Measurements from ENCODE around the gene CDK19.
A peak's percentile ranks its signal among the peaks of the same experiment; 100 is the strongest.
"Not testable (repeated sequence)": the region's sequence is repeated elsewhere in the genome, so short reads cannot be mapped to it uniquely, and the experiment has no call there.

The CDK19 gene

GRCh38 chr6:110618591-110619267, 196.5 kb downstream of the CDK19 start:
- DNase-seq = no peak

- DNase-seq = no peak
Measured at GRCh38 chr6:110617057-110617456, 198.2 kb downstream of the CDK19 start.

DNA sequence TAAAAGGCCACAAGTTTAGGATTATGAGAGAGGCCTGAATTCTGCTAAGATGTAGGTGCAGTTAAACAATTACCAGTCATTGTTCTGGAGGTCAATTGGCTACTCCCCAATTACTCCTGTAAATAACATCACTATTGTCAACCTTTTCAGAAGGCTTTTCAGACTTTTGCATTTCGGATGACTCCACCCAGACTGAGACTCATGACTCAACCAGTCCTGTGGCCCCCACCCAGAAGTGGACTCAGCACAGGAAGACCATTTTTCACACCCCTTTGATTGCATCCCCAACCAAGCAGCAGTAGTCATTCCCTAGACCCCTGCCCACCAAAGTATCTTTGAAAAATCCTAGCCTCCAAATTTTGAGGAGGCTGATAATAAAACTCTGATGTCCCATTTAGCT, 199.5 kb downstream of the CDK19 start:
- no peak for DNase-seq

- DNase-seq = no peak
Measured at GRCh38 chr6:110614586-110614985, 200.7 kb downstream of the CDK19 start.

GRCh38 chr6:110614106-110614505, 201.2 kb downstream of the CDK19 start:
- DNase-seq = no peak

- no peak for DNase-seq
Measured at GRCh38 chr6:110613356-110613755, 201.9 kb downstream of the CDK19 start.

GRCh38 chr6:110612298-110612697, 203.0 kb downstream of the CDK19 start:
- DNase-seq = no peak

GRCh38 chr6:110609101-110609500, 206.2 kb downstream of the CDK19 start:
- DNase-seq = no peak

GRCh38 chr6:110608151-110608550, 207.1 kb downstream of the CDK19 start:
- DNase-seq = no peak

- DNase-seq = no peak
Measured at GRCh38 chr6:110606151-110606550, 209.1 kb downstream of the CDK19 start.

GRCh38 chr6:110600640-110601039, 214.6 kb downstream of the CDK19 start:
- DNase-seq = not testable (repeated sequence)

DNA sequence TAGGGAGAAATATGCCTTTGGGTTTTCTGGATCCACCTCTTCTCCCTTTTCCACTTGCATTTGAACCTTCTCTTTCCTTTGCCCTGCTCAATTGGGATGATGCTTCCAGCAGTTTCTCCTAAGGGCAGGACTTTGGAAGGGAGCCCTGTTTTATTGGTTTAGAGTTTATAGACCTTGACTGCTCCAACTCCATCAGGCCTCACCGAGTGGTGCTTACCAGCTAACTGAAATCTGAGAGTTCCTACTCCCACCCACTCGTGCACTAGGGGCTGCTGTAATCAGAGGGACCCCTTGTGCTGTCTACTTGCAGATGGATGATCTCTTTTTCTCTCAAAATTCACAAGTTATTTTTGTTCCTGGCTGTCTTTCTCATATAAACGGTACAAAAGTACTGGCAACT, 217.5 kb downstream of the CDK19 start:
- DNase-seq = no peak

DNA sequence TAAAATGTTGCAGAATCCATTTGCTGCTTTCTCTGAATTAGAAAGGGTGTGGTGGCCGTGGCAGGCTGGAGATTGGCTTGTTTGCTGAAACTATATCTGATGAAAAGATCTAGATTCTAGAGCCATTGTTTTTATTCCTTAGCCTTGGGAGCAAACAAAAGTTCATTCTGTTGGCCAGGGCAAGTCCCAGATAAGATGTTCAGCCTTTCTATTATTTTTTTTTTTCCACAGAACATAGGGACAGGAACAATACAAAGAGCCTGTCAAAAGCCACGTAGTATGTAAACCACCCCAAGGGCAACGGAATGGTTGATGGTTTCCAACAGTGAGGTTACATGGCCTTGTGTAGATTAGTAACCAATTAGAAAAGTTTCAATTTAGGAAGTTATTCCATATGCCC, 218.9 kb downstream of the CDK19 start:
- DNase-seq = no peak

- no peak for DNase-seq
Measured at GRCh38 chr6:110595112-110595511, 220.2 kb downstream of the CDK19 start.

DNA sequence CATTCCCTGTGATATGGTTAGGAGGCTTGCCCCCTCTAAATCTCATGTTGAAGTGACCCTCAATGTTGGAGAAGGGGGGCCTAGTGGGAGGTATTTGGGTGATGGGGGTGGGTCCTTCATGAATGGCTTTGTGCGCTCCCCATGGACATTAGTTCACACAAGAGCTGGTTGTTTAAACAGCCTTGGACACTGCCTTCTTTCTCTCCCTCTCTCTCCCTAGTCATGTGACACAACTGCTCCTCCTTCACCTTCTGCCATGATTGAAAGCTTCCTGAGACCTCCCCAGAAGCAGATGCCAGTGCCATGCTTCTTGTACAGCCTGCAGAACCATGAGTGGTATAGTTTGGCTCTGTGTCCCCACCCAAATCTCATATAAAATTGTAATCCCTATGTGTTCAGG, 221.6 kb downstream of the CDK19 start:
- no peak for DNase-seq

DNA sequence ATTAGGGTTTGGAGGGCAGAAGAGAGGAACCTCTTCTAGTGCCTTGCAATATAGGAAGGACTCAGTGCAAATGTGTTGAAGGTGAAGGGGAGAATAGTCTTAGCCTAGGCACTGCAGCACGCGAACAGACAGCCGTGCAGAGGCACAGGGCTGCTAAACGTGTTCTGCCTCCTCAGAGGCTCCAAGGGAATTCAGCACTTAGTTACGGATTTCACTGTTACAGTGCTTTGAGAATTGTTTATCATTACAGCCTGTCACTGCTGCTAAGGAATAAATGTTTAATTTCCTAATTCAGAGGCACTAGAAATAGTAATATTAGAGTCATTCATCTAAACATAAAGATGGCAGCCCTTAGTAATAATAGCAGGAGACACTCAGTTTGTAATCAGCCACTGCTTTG, 222.5 kb downstream of the CDK19 start:
- DNase-seq = no peak

DNA sequence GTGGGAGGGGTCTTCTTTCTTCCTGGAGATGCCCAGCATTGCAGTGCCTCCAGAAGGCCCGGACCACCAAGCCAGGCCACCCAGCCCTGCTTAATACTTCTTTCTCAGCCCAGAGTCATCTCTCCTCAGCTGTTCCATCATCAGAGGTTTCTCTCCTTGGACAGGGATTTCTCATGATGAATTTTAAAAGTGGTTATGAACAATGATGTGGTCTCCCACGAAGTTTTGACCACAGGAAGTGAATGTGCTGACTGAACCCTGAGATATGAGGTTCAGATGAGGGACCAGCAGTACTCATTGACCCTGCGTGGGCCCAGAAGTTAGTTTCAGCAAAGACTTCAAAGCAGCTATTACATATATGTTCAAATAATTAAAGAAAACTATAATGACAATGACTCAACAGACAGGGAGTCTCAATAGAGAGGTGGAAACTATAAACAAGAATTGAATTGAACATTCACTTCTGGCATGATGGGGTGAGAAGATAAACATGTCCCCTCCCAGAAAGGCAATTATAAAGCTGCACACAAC, 224.4 kb downstream of the CDK19 start:
- peak; percentile 35 for DNase-seq

GRCh38 chr6:110589865-110590513, 225.3 kb downstream of the CDK19 start:
- no peak for DNase-seq

DNA sequence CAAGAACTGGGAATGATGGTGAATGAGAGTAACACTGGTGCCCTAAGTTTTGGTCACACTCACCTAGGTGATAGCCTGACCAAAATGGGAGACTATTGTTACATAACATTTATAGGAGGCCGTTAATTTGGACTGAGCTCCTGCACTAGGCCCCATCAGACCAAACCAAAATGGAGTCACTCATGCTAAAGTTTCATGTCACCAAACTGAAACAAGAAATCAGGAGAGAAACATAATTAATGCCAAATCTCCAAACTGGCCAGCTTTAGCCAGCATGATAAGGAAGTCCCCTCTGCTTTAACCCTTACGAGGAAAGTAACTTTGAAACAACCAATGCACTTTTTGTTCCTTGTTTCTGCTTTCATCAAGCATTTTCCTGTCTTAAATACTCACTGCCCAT, 227.9 kb downstream of the CDK19 start:
- no peak for DNase-seq

DNA sequence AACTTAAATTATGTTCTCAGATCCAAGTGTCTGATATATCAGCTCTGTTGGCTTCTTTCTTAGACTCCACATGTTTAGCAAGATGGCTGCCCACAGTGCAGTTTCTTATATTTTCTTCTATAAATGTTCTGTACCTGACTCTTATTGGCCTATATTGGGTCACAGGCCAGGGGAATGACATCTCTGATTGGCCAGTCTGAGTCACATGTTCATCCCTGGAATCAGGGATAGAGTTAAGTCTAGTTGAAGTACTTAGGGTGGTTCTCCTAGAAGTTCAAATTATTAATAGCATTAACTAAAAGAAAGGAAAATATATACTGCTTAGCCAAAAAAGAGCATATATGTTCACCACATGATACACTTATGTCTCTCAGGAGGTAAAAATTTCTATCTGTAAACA, 233.6 kb downstream of the CDK19 start:
- peak; percentile 28 for DNase-seq

DNA sequence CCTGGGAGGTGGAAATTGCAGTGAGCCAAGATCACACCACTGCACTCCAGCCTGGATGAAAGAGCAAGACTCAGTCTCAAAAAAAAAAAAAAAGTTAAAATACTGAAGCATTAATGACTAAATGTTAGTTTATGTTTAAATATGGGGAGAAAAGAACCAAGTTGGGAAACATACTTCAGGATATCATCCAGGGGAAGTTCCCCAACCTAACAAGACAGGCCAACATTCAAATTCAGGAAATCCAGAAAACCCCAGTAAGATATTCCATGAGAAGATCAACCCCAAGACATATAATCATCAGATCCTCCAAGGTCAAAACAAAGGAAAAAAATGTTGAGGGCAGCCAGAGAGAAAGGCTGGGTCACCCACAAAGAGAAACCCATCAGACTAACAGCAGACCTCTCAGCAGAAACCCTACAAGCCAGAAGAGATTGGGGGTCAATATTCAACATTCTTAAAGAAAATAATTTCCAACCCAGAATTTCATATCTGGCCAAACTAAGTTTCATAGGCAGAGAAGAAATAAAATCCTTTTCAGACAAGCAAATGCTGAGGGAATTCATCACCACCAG, 237.6 kb downstream of the CDK19 start:
- not testable (repeated sequence) for DNase-seq

DNA sequence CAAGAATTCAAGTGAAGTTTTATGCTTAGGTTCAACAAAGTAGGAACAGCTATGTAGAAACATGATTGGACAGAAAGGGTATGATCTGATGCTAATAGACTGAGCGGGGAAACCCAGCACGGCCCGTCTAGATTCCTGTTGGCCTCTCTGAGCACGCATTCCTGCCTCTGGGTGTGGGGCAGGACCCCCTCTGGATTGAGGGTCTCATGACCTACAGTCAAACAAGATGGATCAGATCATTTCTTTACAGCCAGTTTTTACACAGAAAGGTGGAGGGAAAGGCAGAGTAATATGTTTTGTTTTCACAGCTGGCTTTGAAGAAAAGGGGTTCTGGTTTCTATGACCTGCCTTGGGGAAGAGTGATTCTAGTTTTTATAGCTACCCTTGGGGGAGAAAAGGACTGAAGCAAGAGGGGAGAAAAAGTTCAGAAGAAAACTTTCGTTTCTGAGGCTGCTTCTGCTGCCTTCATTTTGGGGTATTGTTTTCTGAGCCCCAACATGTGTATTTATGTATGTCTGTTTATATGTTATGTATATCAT, 239.3 kb downstream of the CDK19 start:
- no peak for DNase-seq

- DNase-seq = no peak
Measured at GRCh38 chr6:110574817-110575216, 240.5 kb downstream of the CDK19 start.

- no peak for DNase-seq
Measured at GRCh38 chr6:110573537-110573936, 241.7 kb downstream of the CDK19 start.
